LNCaP clone FGC (cell line): Measurements from ENCODE around the gene PLXNA4.

ENCODE experiments used
- DNase-seq: peaks from one replicate; pipeline ENCODE4 v3.0.0-alpha.2; 2011; ENCODE audit warnings: low read depth
- H3K4me3 ChIP-seq: 2 replicates; pipeline ENCODE4 v1.5.1; 2011; ENCODE audit warnings: mild to moderate bottlenecking, low read depth, low read length, control low read depth
- CTCF ChIP-seq: IDR thresholded peaks from 2 replicates; pipeline ENCODE4 v1.5.1; 2012; ENCODE audit warnings: mild to moderate bottlenecking; ENCODE audit not compliant: control insufficient read depth, insufficient read depth; ENCODE audit errors: extremely low read depth

Gene PLXNA4

GRCh38 chr7:132261327-132262159 lies 314.7 kb downstream of the PLXNA4 start:
- DNase-seq = no peak
- no peak for TF ChIP-seq CTCF
- H3K4me3 ChIP-seq = no peak overlapping the region

GRCh38 chr7:132258231-132258630 lies 318.0 kb downstream of the PLXNA4 start:
- DNase-seq = no peak
- no peak for TF ChIP-seq CTCF
- H3K4me3 ChIP-seq = no peak overlapping the region

- no peak for DNase-seq
- TF ChIP-seq CTCF = no peak
- H3K4me3 ChIP-seq = no peak overlapping the region
Observed at GRCh38 chr7:132257253-132257652, 319.0 kb downstream of the PLXNA4 start.

- TF ChIP-seq CTCF = no peak
- no peak overlapping the region for H3K4me3 ChIP-seq
- no peak for DNase-seq
Observed at GRCh38 chr7:132256721-132257212, 319.5 kb downstream of the PLXNA4 start.

- no peak for DNase-seq
- H3K4me3 ChIP-seq = no peak overlapping the region
- TF ChIP-seq CTCF = no peak
Observed at GRCh38 chr7:132255898-132256297, 320.4 kb downstream of the PLXNA4 start.

GRCh38 chr7:132255115-132255797 lies 321.0 kb downstream of the PLXNA4 start:
- DNase-seq = no peak
- H3K4me3 ChIP-seq = no peak overlapping the region
- TF ChIP-seq CTCF = no peak
